Heart right ventricle (tissue), 16 donors: ENCODE data around the gene ZNF157. TPM values are rescaled to one million over a fixed set of nuclear protein-coding genes. Genes with fewer than 3 reads are reported as not detected.

ENCODE experiments used
- ATAC-seq, 8 donors: fragments of 200-7000 bp; cut with Tn5 transposase; one replicate each; pipeline ENCODE4 v1.9.1; 2020; ENCODE audit warnings: mild to moderate bottlenecking in 8 of 8, moderate library complexity in 8 of 8, moderate number of reproducible peaks in 1 of 8
- DNase-seq, 2 donors: peaks; one replicate each; pipeline ENCODE4 v3.0.0-alpha.2; 2020
- H3K27ac ChIP-seq, 10 donors: fragments of 200-600 bp; sonication (generic) in 2 of 10; one replicate each; pipeline versions ENCODE4 v1.5.0 to v1.8.0; 2020 to 2022; ENCODE audit warnings: mild to moderate bottlenecking in 3 of 10
- H3K27me3 ChIP-seq, 7 donors: fragments of 200-600 bp; one replicate each; pipeline ENCODE4 v1.8.0; 2021 to 2022; ENCODE audit warnings: mild to moderate bottlenecking in 2 of 7
- H3K36me3 ChIP-seq, 9 donors: fragments of 200-600 bp; sonication (generic) in 1 of 9; one replicate each; pipeline versions ENCODE4 v1.5.0 to v1.8.0; 2020 to 2022; ENCODE audit warnings: mild to moderate bottlenecking in 2 of 9
- H3K4me1 ChIP-seq, 9 donors: fragments of 200-600 bp; sonication (generic) in 1 of 9; one replicate each; pipeline versions ENCODE4 v1.5.0 to v1.8.0; 2020 to 2022; ENCODE audit warnings: mild to moderate bottlenecking in 4 of 9
- H3K4me3 ChIP-seq, 10 donors: fragments of 200-600 bp; sonication (generic) in 2 of 10; one replicate each; pipeline versions ENCODE4 v1.5.0 to v1.8.0; 2020 to 2022; ENCODE audit warnings: mild to moderate bottlenecking in 7 of 10, moderate library complexity in 2 of 10
- H3K9me3 ChIP-seq, 11 donors: fragments of 200-600 bp in 10 of 11; sonication (generic) in 2 of 11; one replicate each; pipeline versions ENCODE4 v1.5.0 to v1.8.0; 2013 to 2022; ENCODE audit warnings: mild to moderate bottlenecking in 2 of 11, control low read depth in 1 of 11, moderate library complexity in 1 of 11
- WGBS, 2 donors: extraction: QIAGEN DNeasy Blood & Tissue Kit; methylation state at CpG; one replicate each; pipeline ENCODE4 v1.1.7; 2013; ENCODE audit warnings: inconsistent platforms in 1 of 2; 5-methylcytosine and 5-hydroxymethylcytosine counted together
- intact Hi-C, 10 donors: fragments of 100-400 bp; cut with DNase I; formaldehyde crosslinking; loops; one replicate each; pipeline versions ENCODE4 v1.11.1 to v1.14.2; 2022
- polyA plus RNA-seq, 2 donors: library from polyadenylated mRNA; stranded (reverse); fragments of 200-250 nt; gene quantifications; one replicate each; pipeline ENCODE4 v1.2.3, GENCODE V29; 2013
- total RNA-seq, 10 donors: library from RNA; stranded (reverse); fragmentation: NEBNext Ultra II Directional in 3 of 10; extraction: Animal tissue kit (Norgen Biotek cat#: 25700) in 3 of 10; gene quantifications; one replicate each; pipeline versions ENCODE4 v1.2.1 to v1.2.4, GENCODE V29; 2021 to 2023
- TF ChIP-seq, protein P1 (sequence below), 9 donors: fragments of 200-600 bp; sonication (generic) in 2 of 9; IDR thresholded peaks; one replicate each; pipeline versions ENCODE4 v1.5.0 to v1.8.0; 2021 to 2022; ENCODE audit warnings: antibody characterized with exemption in 9 of 9, mild to moderate bottlenecking in 5 of 9, moderate library complexity in 1 of 9
- donor health status: Arrhythmogenic right ventricular cardiomyopathy.
- donor health status: ischemic (EF 13 %, LVEDD 7.1; RV severe dilation, severe dysfunction).
- donor health status: healthy with polysubstance abuse.
- donor health status: DM: no; HTN: yes; CAD: no.
- donor health status: DM: no; HTN: no; CAD: no.
- donor health status: ischemic (EF 25% LVEDD 6.9; RV normal size, moderate dysfunction).
- donor health status: ischemic (EF 25% LVEDD 5.7; RV mildly dilated, moderate dysfunction).
- donor health status: healthy.
- donor health status: DM: yes; HTN: yes; CAD: no.
- donor health status: Ischemic cardiomyopathy.
- donor health status: ischemic (EF 35%, LVEDD 5.7; RV mildly dilated, moderate dysfunction).
- donor health status: nonischemic (EF 11% LVEDD 7.7; RV severe dilation, severe dysfunction).
- donor health status: DM: yes; HTN: yes; CAD: no.
- donor health status: PGD.
- donor health status: ischemic (EF 29% LVEDD 5.4; RV normal size, mild dysfunction).
- donor health status: nonischemic (EF 23%, LVEDD 6.1; RV moderate dilation, normal function).

The ZNF157 gene
- total and polyA plus RNA-seq, 12 donors, result 0.03 to 0.25 (median 0.15) TPM; not detected in 7

DNA sequence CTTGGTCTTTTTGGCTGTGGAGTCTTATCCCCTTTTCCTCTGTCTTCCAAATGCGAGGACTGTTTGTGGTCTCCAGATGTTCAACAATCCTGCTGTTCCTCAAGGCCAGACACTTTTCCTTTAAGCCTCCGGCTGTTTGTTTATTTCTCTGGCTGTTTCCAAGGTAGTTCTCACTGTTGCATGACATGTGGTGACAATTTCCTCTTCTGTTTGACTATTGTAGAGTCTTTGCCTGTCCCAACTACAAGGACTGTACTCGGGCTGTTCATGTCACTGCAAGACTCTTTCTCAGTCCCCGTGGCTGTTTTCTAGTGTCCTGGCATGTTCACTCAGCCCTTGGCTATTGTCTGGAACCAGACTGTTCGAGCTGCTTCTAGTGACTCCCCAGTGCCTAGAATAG, 50.6 kb downstream of the ZNF157 start:
- intact Hi-C loops, result no loop called here

DNA sequence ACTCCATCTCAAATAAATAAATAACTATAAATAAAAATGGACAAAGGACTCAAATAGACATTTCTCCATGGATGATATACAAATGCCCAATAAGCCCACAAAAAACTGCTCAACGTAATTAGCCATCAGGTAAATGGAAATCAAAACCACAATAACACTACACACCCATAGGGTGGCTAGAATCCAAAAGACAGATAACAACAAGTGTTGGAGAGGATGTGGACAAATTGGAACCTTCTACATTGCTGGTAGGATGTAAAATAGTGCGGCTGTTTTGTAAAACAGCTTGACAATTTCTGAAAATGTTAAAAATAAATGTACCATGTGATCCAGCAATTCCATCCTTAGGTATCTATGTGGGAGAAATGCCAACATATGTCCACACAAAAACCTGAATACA, 52.1 kb downstream of the ZNF157 start:
- Histone ChIP-seq H3K9me3 (peaks cover 0 to 26% (median 0%) of the 10 kb centered on the region in 11 donors), H3K36me3 (no peaks in the 10 kb centered on the region), H3K27ac (no peak overlapping the region), H3K27me3 (no peaks in the 10 kb centered on the region), H3K4me1 (no peaks in the 10 kb centered on the region), H3K4me3 (no peak overlapping the region)
- 82% methylated on average over 2 of the region's 2 CpGs for WGBS, 2 donors
- ATAC-seq (no peak), DNase-seq (no peak)
- intact Hi-C loops, result no loop called here
- TF ChIP-seq, protein P1, sequence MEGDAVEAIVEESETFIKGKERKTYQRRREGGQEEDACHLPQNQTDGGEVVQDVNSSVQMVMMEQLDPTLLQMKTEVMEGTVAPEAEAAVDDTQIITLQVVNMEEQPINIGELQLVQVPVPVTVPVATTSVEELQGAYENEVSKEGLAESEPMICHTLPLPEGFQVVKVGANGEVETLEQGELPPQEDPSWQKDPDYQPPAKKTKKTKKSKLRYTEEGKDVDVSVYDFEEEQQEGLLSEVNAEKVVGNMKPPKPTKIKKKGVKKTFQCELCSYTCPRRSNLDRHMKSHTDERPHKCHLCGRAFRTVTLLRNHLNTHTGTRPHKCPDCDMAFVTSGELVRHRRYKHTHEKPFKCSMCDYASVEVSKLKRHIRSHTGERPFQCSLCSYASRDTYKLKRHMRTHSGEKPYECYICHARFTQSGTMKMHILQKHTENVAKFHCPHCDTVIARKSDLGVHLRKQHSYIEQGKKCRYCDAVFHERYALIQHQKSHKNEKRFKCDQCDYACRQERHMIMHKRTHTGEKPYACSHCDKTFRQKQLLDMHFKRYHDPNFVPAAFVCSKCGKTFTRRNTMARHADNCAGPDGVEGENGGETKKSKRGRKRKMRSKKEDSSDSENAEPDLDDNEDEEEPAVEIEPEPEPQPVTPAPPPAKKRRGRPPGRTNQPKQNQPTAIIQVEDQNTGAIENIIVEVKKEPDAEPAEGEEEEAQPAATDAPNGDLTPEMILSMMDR (IDR thresholded peaks at IDR 0.05), result no peak

More for the DNA sequence above, 50.6 kb downstream of the ZNF157 start:
- H3K4me1 ChIP-seq, result no peaks in the 10 kb centered on the region
- ATAC-seq, result no peak
- H3K27me3 ChIP-seq, result no peaks in the 10 kb centered on the region
- 60 to 73% methylated on average over 5 of the region's 5 CpGs for WGBS, 2 donors
- TF ChIP-seq, protein P1 (IDR thresholded peaks at IDR 0.05), result no peak
- no peak overlapping the region for H3K27ac ChIP-seq
- DNase-seq, result no peak
- H3K9me3 ChIP-seq, result peaks cover 0 to 38% (median 0%) of the 10 kb centered on the region in 11 donors
- no peaks in the 10 kb centered on the region for H3K36me3 ChIP-seq
- no peak overlapping the region for H3K4me3 ChIP-seq

DNA sequence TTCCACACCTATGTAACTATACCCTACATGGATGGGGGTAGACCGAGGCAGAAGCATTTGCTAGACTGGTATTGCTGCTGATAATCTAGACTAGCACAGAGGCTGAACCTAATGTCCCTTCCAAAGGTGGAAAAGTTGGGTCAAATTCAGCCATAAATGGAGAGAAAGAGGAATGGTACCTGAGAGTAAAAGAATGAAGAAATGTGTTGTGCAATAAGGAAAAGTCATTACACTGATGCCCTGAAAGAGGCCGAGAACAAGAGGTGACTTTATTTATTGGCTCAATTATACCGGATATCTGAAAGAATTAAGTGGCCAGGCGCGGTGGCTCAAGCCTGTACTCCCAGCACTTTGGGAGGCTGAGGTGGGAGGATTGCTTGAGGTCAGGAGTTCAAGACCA, 60.5 kb downstream of the ZNF157 start:
- ATAC-seq, result no peak
- Histone ChIP-seq H3K27ac (no peak overlapping the region), H3K4me3 (no peak overlapping the region), H3K27me3 (no peaks in the 10 kb centered on the region), H3K9me3 (peaks cover 0 to 12% (median 0%) of the 10 kb centered on the region in 11 donors), H3K4me1 (no peaks in the 10 kb centered on the region), H3K36me3 (no peaks in the 10 kb centered on the region)
- intact Hi-C loops, result no loop called here
- 93 to 95% methylated on average over 5 of the region's 5 CpGs for WGBS, 2 donors
- DNase-seq, result no peak
- TF ChIP-seq, protein P1 (IDR thresholded peaks at IDR 0.05), result no peak

DNA sequence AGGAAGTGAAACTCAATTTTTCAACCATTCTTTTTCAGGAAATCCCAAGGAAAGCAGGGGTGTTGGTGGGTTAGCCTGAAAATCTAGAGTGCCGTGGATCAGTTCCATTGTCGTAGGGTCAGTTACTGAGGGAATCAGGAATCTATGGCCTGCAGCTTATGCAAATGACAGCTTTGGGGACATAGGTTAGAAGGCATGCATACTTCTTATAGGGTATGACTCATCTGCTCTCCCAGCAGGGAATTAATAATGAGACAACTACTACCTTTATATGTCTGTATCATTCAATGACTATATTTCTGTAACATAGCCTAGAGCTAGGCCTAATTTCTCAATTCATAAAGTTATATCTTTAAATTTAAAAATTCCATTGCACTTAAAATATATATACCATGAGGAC, 76.1 kb downstream of the ZNF157 start:
- TF ChIP-seq, protein P1 (IDR thresholded peaks at IDR 0.05), result no peak
- intact Hi-C loops, result no loop called here
- Histone ChIP-seq H3K36me3 (peaks cover 0 to 45% (median 10%) of the 10 kb centered on the region in 9 donors), H3K9me3 (peaks cover 0 to 99% (median 17%) of the 10 kb centered on the region in 11 donors), H3K4me3 (no peak overlapping the region), H3K4me1 (no peaks in the 10 kb centered on the region), H3K27me3 (no peaks in the 10 kb centered on the region), H3K27ac (no peak overlapping the region)
- DNase-seq, result no peak
- whole genome bisulfite sequencing, 2 donors, result 91 to 100% methylated on average over 2 of the region's 2 CpGs
- no peak for ATAC-seq
